Dendritic cell treated with granulocyte-macrophage colony-stimulating factor and Interleukin-4, amounts not matched to agents 40 ng/mL and 50 ng/mL, for 4 days (primary cell): Measurements from ENCODE around the gene CORO1C.
A peak's percentile ranks its signal among the peaks of the same experiment; 100 is the strongest.
"Not testable (repeated sequence)": the region's sequence is repeated elsewhere in the genome, so short reads cannot be mapped to it uniquely, and the experiment has no call there.

Source experiments
- H3K27ac Mint-ChIP-seq: one replicate; pipeline ENCODE4 v1.8.0; 2022; ENCODE audit warnings: mild to moderate bottlenecking, mixed read lengths
- H3K27me3 Mint-ChIP-seq: one replicate; pipeline ENCODE4 v1.8.0; 2022; ENCODE audit warnings: mild to moderate bottlenecking, mixed read lengths
- H3K36me3 Mint-ChIP-seq: one replicate; pipeline ENCODE4 v1.8.0; 2022; ENCODE audit warnings: low read depth, mixed read lengths
- H3K4me1 Mint-ChIP-seq: one replicate; pipeline ENCODE4 v1.8.0; 2022; ENCODE audit warnings: low read depth, mixed read lengths
- H3K4me3 Mint-ChIP-seq: one replicate; pipeline ENCODE4 v1.8.0; 2022; ENCODE audit warnings: mild to moderate bottlenecking, moderate library complexity, mixed read lengths
- H3K9me3 Mint-ChIP-seq: one replicate; pipeline ENCODE4 v1.8.0; 2022; ENCODE audit warnings: mixed read lengths
- intact Hi-C: fragments of 100-400 bp; cut with micrococcal nuclease; formaldehyde crosslinking; loops from one replicate; pipeline ENCODE4 v1.15.0; 2022

The CORO1C gene

DNA sequence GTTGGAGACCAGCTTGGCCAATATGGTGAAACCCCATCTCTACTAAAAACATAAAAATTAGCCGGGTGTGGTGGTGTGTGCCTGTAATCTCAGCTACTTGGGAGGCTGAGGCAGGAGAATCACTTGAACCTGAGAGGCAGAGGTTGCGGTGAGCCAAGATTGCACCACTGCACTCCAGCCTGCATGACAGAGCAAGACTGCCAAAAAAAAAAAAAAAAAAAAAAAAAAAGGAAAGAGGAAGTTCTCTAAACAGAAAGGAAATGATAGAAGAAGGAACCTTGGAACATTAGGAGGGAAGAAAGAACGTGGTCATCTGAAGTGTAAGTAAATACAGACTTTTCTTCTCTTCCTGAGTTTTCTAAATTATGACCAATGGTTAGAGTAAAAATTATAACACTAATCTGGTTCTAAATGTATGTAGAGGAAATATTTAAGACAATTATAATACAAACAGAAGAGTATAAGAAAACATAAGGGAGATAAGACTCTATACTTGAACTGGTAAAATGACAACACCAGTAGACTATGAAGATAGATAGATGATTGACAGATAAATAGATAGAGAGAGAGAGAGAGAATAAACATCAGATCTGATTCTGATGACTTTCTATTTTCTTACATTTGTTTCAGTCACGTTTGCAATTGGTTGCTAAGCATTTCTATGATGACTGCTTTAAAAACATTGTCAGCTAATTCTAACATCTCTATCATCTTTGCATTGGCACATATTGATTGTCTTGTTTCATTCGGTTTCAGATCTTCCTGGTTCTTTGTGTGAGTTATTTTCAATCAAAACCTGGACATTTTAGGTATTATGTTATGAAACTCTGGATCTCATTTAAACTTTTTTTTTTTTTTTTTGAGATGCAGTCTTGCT lies 12.9 kb upstream of the CORO1C start:
- intact Hi-C loops, result no loop called here
- H3K9me3 Mint-ChIP-seq, result no peaks in the 10 kb centered on the region
- no peaks in the 10 kb centered on the region for H3K36me3 Mint-ChIP-seq
- no peaks in the 10 kb centered on the region for H3K27me3 Mint-ChIP-seq
- H3K4me3 Mint-ChIP-seq, result no peak overlapping the region
- H3K27ac Mint-ChIP-seq, result peak overlapping the region; percentile 77
- peaks cover 34% of the 10 kb centered on the region for H3K4me1 Mint-ChIP-seq

DNA sequence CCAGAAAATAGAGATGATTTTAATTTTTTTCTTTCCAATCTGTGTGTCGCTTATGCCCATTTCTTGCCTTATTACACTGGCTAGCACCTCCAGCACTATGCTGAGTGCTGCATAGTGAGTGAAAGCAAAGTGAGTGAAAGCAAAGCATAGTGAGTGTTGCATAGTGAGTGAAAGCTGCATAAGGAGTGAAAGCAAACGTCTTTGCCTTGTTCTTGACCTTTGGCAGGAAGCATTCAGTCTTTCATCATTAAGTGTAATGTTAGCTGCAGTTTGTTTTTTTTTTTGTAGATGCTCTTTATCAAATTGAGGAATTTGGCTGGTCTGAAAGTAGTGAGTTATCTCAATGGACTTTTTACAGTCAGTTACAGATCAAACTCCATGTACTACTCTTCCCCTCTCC lies 6.9 kb upstream of the CORO1C start:
- intact Hi-C loops, result no loop called here
- peaks cover 39% of the 10 kb centered on the region for H3K4me1 Mint-ChIP-seq
- no peaks in the 10 kb centered on the region for H3K27me3 Mint-ChIP-seq
- H3K27ac Mint-ChIP-seq, result no peak overlapping the region
- no peak overlapping the region for H3K4me3 Mint-ChIP-seq
- H3K36me3 Mint-ChIP-seq, result no peaks in the 10 kb centered on the region
- no peaks in the 10 kb centered on the region for H3K9me3 Mint-ChIP-seq

DNA sequence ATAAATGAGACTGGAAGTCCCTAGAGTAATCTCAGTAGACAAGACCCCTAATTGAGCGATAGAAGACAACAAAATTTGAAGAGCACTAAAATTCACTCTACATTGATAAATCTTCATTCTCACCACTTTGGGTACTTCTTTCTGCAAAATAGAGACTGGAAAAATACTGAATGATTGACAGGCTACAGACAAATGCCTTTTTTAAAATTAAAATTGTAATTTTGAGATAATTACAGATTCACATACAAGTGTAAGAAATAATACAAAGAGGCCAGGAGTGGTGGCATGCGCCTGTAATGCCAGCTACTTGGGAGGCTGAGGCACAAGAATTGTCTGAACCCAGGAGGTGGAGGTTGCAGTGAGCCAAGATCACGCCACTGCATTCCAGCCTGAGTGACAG lies 4.5 kb upstream of the CORO1C start:
- Mint-ChIP-seq H3K36me3 (peaks cover 12% of the 10 kb centered on the region), H3K4me1 (peaks cover 42% of the 10 kb centered on the region), H3K27ac (peak overlapping the region; percentile 64), H3K4me3 (no peak overlapping the region), H3K27me3 (no peaks in the 10 kb centered on the region), H3K9me3 (no peaks in the 10 kb centered on the region)
- intact Hi-C loops, result no loop called here

GRCh38 chr12:108734200-108734906 lies 3.0 kb upstream of the CORO1C start:
- H3K4me3 Mint-ChIP-seq, result no peak overlapping the region
- peak overlapping the region; percentile 95 for H3K27ac Mint-ChIP-seq
- no peaks in the 10 kb centered on the region for H3K9me3 Mint-ChIP-seq
- H3K36me3 Mint-ChIP-seq, result peaks cover 26% of the 10 kb centered on the region
- intact Hi-C loops, result loop anchor here (5.0 kb wide), 3 partner anchors 33 to 172 kb away; partner anchors contain the start of genes ISCU and SART3
- peaks cover 47% of the 10 kb centered on the region for H3K4me1 Mint-ChIP-seq
- no peaks in the 10 kb centered on the region for H3K27me3 Mint-ChIP-seq

- peaks cover 31% of the 10 kb centered on the region for H3K36me3 Mint-ChIP-seq
- not testable (repeated sequence) for H3K4me3 Mint-ChIP-seq, H3K27me3 Mint-ChIP-seq, H3K9me3 Mint-ChIP-seq
- H3K4me1 Mint-ChIP-seq, result peaks cover 50% of the 10 kb centered on the region
- H3K27ac Mint-ChIP-seq, result peak overlapping the region; percentile 95
- intact Hi-C loops, result loop anchor here (5.0 kb wide), 3 partner anchors 34 to 171 kb away; partner anchors contain the start of genes ISCU and SART3
These were observed 1.9 kb upstream of the CORO1C start for GRCh38 chr12:108733230-108733531.

DNA sequence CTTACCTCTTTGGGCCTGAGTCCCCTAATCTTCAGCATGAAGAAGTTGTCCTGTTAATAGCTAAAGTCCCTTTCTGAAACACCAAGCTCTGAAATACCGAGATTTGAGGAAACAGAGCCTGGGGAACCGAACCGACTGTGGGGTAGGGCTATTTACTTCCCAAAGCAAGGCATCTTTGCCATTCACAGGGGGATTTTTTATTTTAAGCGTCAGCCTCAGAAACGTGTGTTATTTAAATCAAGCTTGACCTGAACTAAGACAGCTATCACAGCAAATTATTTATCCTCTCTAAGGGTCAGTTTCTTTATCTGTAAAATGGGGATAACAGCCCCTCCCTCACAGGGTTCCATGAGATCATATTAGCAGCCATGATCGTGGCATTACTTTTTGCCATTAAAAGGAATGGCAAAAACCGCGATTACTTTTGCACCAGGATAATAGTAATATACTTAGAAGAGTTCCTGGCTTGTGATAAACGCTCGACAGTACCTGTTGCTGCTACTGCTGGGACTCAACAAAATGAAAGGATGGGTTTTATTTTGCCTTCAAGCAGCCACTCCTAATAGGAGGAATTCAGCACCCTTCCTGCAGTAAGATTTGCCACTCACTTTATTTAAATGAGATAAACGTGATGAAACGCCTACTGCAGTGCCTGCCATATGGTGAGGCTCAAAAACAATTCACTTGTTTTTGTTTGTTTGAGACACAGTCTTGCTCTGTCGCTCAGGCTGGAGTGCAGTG lies 1.3 kb upstream of the CORO1C start:
- Mint-ChIP-seq H3K36me3 (peaks cover 36% of the 10 kb centered on the region), H3K27me3 (no peaks in the 10 kb centered on the region), H3K9me3 (no peaks in the 10 kb centered on the region), H3K27ac (peak overlapping the region; percentile 97), H3K4me1 (peaks cover 53% of the 10 kb centered on the region), H3K4me3 (peak overlapping the region; percentile 92)
- intact Hi-C loops, result loop anchor here (5.0 kb wide), 3 partner anchors 35 to 170 kb away; partner anchors contain the start of genes ISCU and SART3

GRCh38 chr12:108731866-108732461 lies 646 bp upstream of the CORO1C start:
- no peaks in the 10 kb centered on the region for H3K27me3 Mint-ChIP-seq
- H3K9me3 Mint-ChIP-seq, result no peaks in the 10 kb centered on the region
- peak overlapping the region; percentile 97 for H3K27ac Mint-ChIP-seq
- peaks cover 43% of the 10 kb centered on the region for H3K36me3 Mint-ChIP-seq
- peak overlapping the region; percentile 92 for H3K4me3 Mint-ChIP-seq
- intact Hi-C loops, result loop anchor here (2.0 to 5.0 kb wide), 4 partner anchors 35 to 170 kb away; partner anchors contain the start of genes ISCU and SART3
- H3K4me1 Mint-ChIP-seq, result peaks cover 59% of the 10 kb centered on the region

GRCh38 chr12:108730365-108731104 lies 783 bp downstream of the CORO1C start:
- Mint-ChIP-seq H3K36me3 (peaks cover 44% of the 10 kb centered on the region), H3K9me3 (no peaks in the 10 kb centered on the region), H3K27me3 (no peaks in the 10 kb centered on the region), H3K4me1 (peaks cover 59% of the 10 kb centered on the region), H3K27ac (peak overlapping the region; percentile 97), H3K4me3 (peak overlapping the region; percentile 92)
- intact Hi-C loops, result loop anchor here (2.0 to 5.0 kb wide), 4 partner anchors 37 to 168 kb away; partner anchors contain the start of genes ISCU and SART3

DNA sequence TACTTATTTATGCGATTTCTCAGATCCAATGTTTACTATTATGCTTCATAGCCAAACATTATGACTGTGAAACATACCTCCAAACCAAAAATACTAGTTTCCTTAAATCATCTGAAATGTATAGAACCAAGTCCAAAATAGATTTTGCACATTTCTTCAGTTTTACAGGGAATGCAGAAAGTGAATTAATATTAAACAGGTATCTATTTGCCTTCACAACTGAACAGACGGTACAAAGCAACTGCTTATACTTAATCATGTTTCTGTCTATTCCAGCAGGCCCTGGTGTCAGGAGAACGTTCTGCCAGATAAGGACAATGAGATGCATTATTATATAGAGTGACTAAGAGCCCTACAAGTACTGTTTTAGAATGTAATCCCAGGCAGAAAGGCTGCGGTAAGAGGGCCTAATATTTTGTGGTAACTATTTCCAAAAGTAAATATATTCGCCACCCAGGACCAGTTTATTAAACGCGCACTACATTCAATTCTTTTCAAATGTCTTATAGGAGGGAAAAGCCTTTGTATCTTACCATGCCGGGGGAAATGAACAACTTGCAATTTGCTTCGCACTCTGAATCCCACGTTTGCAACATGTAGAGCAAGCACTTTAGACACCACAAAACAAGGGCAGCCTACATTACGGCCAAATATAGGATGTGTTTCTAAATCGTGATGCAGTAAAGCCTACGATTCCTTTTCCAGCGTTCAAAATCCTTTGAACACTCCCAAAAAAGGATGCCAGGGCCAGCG lies 1.5 kb downstream of the CORO1C start:
- H3K27ac Mint-ChIP-seq, result peak overlapping the region; percentile 97
- H3K27me3 Mint-ChIP-seq, result no peaks in the 10 kb centered on the region
- peak overlapping the region; percentile 92 for H3K4me3 Mint-ChIP-seq
- peaks cover 60% of the 10 kb centered on the region for H3K4me1 Mint-ChIP-seq
- intact Hi-C loops, result loop anchor here (2.0 to 5.0 kb wide), 4 partner anchors 38 to 167 kb away; partner anchors contain the start of genes ISCU and SART3
- H3K36me3 Mint-ChIP-seq, result peaks cover 44% of the 10 kb centered on the region
- H3K9me3 Mint-ChIP-seq, result no peaks in the 10 kb centered on the region

GRCh38 chr12:108728820-108729611 lies 2.3 kb downstream of the CORO1C start:
- Mint-ChIP-seq H3K4me3 (peak overlapping the region; percentile 92), H3K27me3 (no peaks in the 10 kb centered on the region), H3K4me1 (peaks cover 61% of the 10 kb centered on the region), H3K36me3 (peaks cover 44% of the 10 kb centered on the region), H3K9me3 (no peaks in the 10 kb centered on the region), H3K27ac (peak overlapping the region; percentile 97)
- intact Hi-C loops, result no loop called here

GRCh38 chr12:108727868-108728735 lies 3.2 kb downstream of the CORO1C start:
- H3K4me1 Mint-ChIP-seq, result peaks cover 66% of the 10 kb centered on the region
- peaks cover 44% of the 10 kb centered on the region for H3K36me3 Mint-ChIP-seq
- H3K27ac Mint-ChIP-seq, result no peak overlapping the region
- H3K9me3 Mint-ChIP-seq, result no peaks in the 10 kb centered on the region
- no peak overlapping the region for H3K4me3 Mint-ChIP-seq
- intact Hi-C loops, result no loop called here
- H3K27me3 Mint-ChIP-seq, result no peaks in the 10 kb centered on the region
